ENCODE results near the gene MYO7A.

MYO7A gene

DNA sequence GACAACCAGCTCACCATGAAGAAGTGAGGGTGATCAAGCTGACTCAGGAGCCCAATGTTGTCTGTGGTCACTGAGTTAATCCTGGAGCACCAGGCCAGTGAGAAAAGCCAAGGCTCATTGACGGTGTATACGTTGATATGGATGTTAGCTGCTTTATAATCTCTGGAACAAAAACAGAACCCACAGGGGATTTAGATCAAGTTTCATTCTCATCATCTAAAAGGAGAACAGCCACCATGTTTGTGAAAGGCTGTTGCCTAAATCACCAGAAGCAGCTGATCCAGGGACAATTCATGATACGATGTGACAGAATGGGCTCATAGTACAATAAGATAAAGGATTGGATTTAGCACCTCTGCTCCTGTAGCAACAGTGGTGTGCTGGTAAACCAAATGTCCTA, 105.0 kb downstream of the MYO7A start:
- WGBS, 2 donors (ENCODE audit: extremely low coverage in 2 of 2, insufficient read length in 2 of 2, insufficient replicate concordance in 1 of 2): no CpG with 5 or more reads among the region's 3 CpGs
- H3K4ac ChIP-seq (ENCODE audit: low read length): no peak overlapping the region
- H3K18ac ChIP-seq (ENCODE audit: low read length): no peak overlapping the region

DNA sequence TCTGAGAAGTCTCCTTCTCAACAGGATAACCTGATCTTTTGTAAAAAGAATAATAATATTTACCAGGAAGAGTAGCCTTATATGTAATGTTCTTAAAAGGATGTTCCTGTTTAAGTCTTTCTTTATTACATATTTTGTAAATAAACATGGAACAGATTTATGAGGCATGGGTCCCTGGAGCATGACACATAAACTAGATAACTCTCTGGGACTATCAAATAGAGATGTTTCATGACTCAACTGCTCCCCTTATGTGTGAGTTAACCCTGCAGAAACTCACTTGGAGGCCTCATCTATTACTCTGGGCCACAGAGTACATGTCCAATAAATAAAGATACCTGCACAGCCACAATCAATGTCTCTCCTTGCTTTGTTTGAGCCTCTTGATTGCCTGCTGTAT, 108.9 kb downstream of the MYO7A start:
- H3K4me2 ChIP-seq (ENCODE audit: insufficient read depth, low read length, poor library complexity, severe bottlenecking): no peak overlapping the region
- peaks cover 0 to 3% (median 0%) of the 10 kb centered on the region in 3 experiments for H3K27me3 ChIP-seq (ENCODE audit: control insufficient read depth in 3 of 3, insufficient read depth in 3 of 3, low read depth in 1 of 3, low read length in 3 of 3)
- no peak overlapping the region for H4K91ac ChIP-seq (ENCODE audit: low read depth, low read length, poor library complexity)
- no peak overlapping the region for H2BK5ac ChIP-seq (ENCODE audit: low read length)
- no peak overlapping the region for H2AFZ ChIP-seq (ENCODE audit: low read length)
- H2BK120ac ChIP-seq (ENCODE audit: low read depth, low read length): no peak overlapping the region
- H2BK15ac ChIP-seq (ENCODE audit: low read length): no peak overlapping the region
- H3K4me1 ChIP-seq (ENCODE audit: control insufficient read depth in 2 of 2, insufficient read depth in 1 of 2, low read depth in 1 of 2, low read length in 2 of 2): no peaks in the 10 kb centered on the region
- H3K9ac ChIP-seq (ENCODE audit: low read depth, low read length, poor library complexity): no peak overlapping the region
- H3K79me1 ChIP-seq (ENCODE audit: low read depth, low read length): no peaks in the 10 kb centered on the region
- no peaks in the 10 kb centered on the region for H3K9me3 ChIP-seq (replicated peaks in 1 of 2; ENCODE audit: control insufficient read depth in 2 of 2, insufficient read depth in 1 of 2, low read depth in 1 of 2, low read length in 2 of 2)
- H3K27ac ChIP-seq (replicated peaks; ENCODE audit: low read length): no peak overlapping the region
- H3K14ac ChIP-seq (ENCODE audit: low read length): no peak overlapping the region
- DNase-seq (ENCODE audit: low spot score): no peak
- H3K4me3 ChIP-seq (ENCODE audit: low read length in 2 of 2): no peak overlapping the region
- H3K18ac ChIP-seq (ENCODE audit: low read length): no peak overlapping the region
- H4K8ac ChIP-seq (ENCODE audit: low read depth, low read length): no peak overlapping the region
- H2BK12ac ChIP-seq (ENCODE audit: low read length): no peak overlapping the region
- H3K4ac ChIP-seq (ENCODE audit: low read length): no peak overlapping the region
- H2AK5ac ChIP-seq (ENCODE audit: low read depth, low read length): no peak overlapping the region
- H3K36me3 ChIP-seq (replicated peaks in 1 of 2; ENCODE audit: control insufficient read depth in 2 of 2, insufficient read depth in 2 of 2, low read length in 2 of 2): no peaks in the 10 kb centered on the region
- no peak overlapping the region for H3K23ac ChIP-seq (ENCODE audit: low read depth, low read length, poor library complexity)

More for the DNA sequence above, 105.0 kb downstream of the MYO7A start:
- Histone ChIP-seq H3K36me3 (replicated peaks in 1 of 2; ENCODE audit: control insufficient read depth in 2 of 2, insufficient read depth in 2 of 2, low read length in 2 of 2) (no peaks in the 10 kb centered on the region), H3K79me1 (ENCODE audit: low read depth, low read length) (no peaks in the 10 kb centered on the region), H2BK120ac (ENCODE audit: low read depth, low read length) (no peak overlapping the region), H2AFZ (ENCODE audit: low read length) (no peak overlapping the region), H3K9ac (ENCODE audit: low read depth, low read length, poor library complexity) (no peak overlapping the region), H2BK5ac (ENCODE audit: low read length) (no peak overlapping the region), H2BK12ac (ENCODE audit: low read length) (no peak overlapping the region), H3K23ac (ENCODE audit: low read depth, low read length, poor library complexity) (no peak overlapping the region), H3K9me3 (replicated peaks in 1 of 2; ENCODE audit: control insufficient read depth in 2 of 2, insufficient read depth in 1 of 2, low read depth in 1 of 2, low read length in 2 of 2) (no peaks in the 10 kb centered on the region), H3K14ac (ENCODE audit: low read length) (no peak overlapping the region), H3K27ac (replicated peaks; ENCODE audit: low read length) (no peak overlapping the region), H4K91ac (ENCODE audit: low read depth, low read length, poor library complexity) (no peak overlapping the region), H4K8ac (ENCODE audit: low read depth, low read length) (no peak overlapping the region), H3K27me3 (ENCODE audit: control insufficient read depth in 3 of 3, insufficient read depth in 3 of 3, low read depth in 1 of 3, low read length in 3 of 3) (peaks cover 0 to 13% (median 0%) of the 10 kb centered on the region in 3 experiments), H3K4me1 (ENCODE audit: control insufficient read depth in 2 of 2, insufficient read depth in 1 of 2, low read depth in 1 of 2, low read length in 2 of 2) (no peaks in the 10 kb centered on the region), H2AK5ac (ENCODE audit: low read depth, low read length) (no peak overlapping the region), H3K4me2 (ENCODE audit: insufficient read depth, low read length, poor library complexity, severe bottlenecking) (no peak overlapping the region), H2BK15ac (ENCODE audit: low read length) (no peak overlapping the region), H3K4me3 (ENCODE audit: low read length in 2 of 2) (no peak overlapping the region)
- no peak for DNase-seq (ENCODE audit: low spot score)

DNA sequence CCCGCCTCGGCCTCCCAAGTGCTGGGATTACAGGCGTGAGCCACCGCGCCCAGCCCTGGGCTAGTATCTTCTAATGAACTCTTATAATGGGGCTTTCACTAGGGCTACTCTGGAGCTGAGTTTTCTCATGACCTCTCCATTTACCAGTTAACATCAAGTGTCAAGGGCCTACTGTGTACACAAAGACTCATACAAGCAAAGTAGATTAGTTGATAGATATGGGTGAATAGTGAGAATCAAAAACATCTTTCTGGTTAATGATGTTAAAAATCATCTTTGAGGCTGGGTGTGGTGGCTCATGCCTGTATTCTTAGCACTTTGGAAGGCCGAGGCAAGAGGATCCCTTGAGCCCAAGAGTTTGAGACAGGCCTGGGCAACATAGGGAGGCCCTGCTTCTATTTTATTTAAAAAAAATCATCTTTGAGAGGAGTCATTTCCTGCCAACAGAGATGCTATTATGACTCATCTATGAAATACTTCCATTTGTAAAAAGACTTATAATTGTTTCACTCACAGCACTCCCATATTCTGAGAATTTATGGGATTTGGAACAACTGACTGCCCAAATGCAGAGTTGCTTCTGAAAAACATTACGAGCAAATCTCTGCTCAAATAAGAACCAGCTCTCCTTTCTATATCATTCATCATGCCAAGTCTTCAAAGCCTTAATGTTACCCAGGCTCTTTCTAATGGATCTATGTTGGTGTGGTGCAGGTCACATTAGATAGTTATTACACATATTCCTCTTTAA, 116.4 kb downstream of the MYO7A start:
- Histone ChIP-seq H4K91ac (ENCODE audit: low read depth, low read length, poor library complexity) (no peak overlapping the region), H3K14ac (ENCODE audit: low read length) (no peak overlapping the region), H3K4ac (ENCODE audit: low read length) (no peak overlapping the region), H2BK15ac (ENCODE audit: low read length) (no peak overlapping the region), H3K18ac (ENCODE audit: low read length) (no peak overlapping the region), H3K4me3 (ENCODE audit: low read length in 2 of 2) (no peak overlapping the region), H3K27ac (replicated peaks; ENCODE audit: low read length) (no peak overlapping the region), H3K4me2 (ENCODE audit: insufficient read depth, low read length, poor library complexity, severe bottlenecking) (no peak overlapping the region), H4K8ac (ENCODE audit: low read depth, low read length) (no peak overlapping the region), H3K36me3 (replicated peaks in 1 of 2; ENCODE audit: control insufficient read depth in 2 of 2, insufficient read depth in 2 of 2, low read length in 2 of 2) (no peaks in the 10 kb centered on the region), H2AFZ (ENCODE audit: low read length) (no peak overlapping the region), H3K27me3 (ENCODE audit: control insufficient read depth in 3 of 3, insufficient read depth in 3 of 3, low read depth in 1 of 3, low read length in 3 of 3) (no peaks in the 10 kb centered on the region), H2BK12ac (ENCODE audit: low read length) (no peak overlapping the region), H3K23ac (ENCODE audit: low read depth, low read length, poor library complexity) (no peak overlapping the region), H3K4me1 (ENCODE audit: control insufficient read depth in 2 of 2, insufficient read depth in 1 of 2, low read depth in 1 of 2, low read length in 2 of 2) (no peaks in the 10 kb centered on the region), H2BK120ac (ENCODE audit: low read depth, low read length) (no peak overlapping the region), H3K9me3 (replicated peaks in 1 of 2; ENCODE audit: control insufficient read depth in 2 of 2, insufficient read depth in 1 of 2, low read depth in 1 of 2, low read length in 2 of 2) (no peaks in the 10 kb centered on the region), H3K9ac (ENCODE audit: low read depth, low read length, poor library complexity) (no peak overlapping the region), H3K79me1 (ENCODE audit: low read depth, low read length) (no peaks in the 10 kb centered on the region), H2AK5ac (ENCODE audit: low read depth, low read length) (no peak overlapping the region), H2BK5ac (ENCODE audit: low read length) (no peak overlapping the region)
- WGBS, 2 donors (ENCODE audit: extremely low coverage in 2 of 2, insufficient read length in 2 of 2, insufficient replicate concordance in 1 of 2): no CpG with 5 or more reads among the region's 7 CpGs
- DNase-seq (ENCODE audit: low spot score): no peak

DNA sequence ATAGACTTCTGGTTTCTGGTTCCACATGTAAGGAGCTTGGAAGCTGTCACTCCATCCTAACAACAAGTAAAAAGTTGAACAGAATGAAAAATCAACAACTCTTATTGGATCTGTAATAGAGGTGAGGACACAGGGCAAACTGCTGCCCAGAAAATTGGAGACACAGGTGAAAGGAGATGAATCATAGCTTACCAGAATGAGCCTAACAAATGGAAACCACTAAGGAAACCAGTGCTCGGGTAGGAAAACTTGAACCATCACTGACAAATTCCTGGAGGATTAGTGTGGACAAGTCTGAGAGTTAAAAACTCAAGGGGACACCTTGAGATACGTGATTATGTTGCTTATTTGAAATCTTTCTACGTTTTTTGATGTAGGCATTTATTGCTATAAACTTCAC, 121.4 kb downstream of the MYO7A start:
- no peak for DNase-seq (ENCODE audit: low spot score)
- H3K9me3 ChIP-seq (replicated peaks in 1 of 2; ENCODE audit: control insufficient read depth in 2 of 2, insufficient read depth in 1 of 2, low read depth in 1 of 2, low read length in 2 of 2): no peaks in the 10 kb centered on the region
- H3K9ac ChIP-seq (ENCODE audit: low read depth, low read length, poor library complexity): no peak overlapping the region
- no peaks in the 10 kb centered on the region for H3K4me1 ChIP-seq (ENCODE audit: control insufficient read depth in 2 of 2, insufficient read depth in 1 of 2, low read depth in 1 of 2, low read length in 2 of 2)
- H2BK120ac ChIP-seq (ENCODE audit: low read depth, low read length): no peak overlapping the region
- no peak overlapping the region for H3K4me3 ChIP-seq (ENCODE audit: low read length in 2 of 2)
- no peak overlapping the region for H2BK12ac ChIP-seq (ENCODE audit: low read length)
- no peak overlapping the region for H3K4me2 ChIP-seq (ENCODE audit: insufficient read depth, low read length, poor library complexity, severe bottlenecking)
- H2BK5ac ChIP-seq (ENCODE audit: low read length): no peak overlapping the region
- H3K14ac ChIP-seq (ENCODE audit: low read length): no peak overlapping the region
- no peak overlapping the region for H2BK15ac ChIP-seq (ENCODE audit: low read length)
- no peak overlapping the region for H3K4ac ChIP-seq (ENCODE audit: low read length)
- H3K36me3 ChIP-seq (replicated peaks in 1 of 2; ENCODE audit: control insufficient read depth in 2 of 2, insufficient read depth in 2 of 2, low read length in 2 of 2): no peaks in the 10 kb centered on the region
- H4K91ac ChIP-seq (ENCODE audit: low read depth, low read length, poor library complexity): no peak overlapping the region
- no peak overlapping the region for H2AFZ ChIP-seq (ENCODE audit: low read length)
- H2AK5ac ChIP-seq (ENCODE audit: low read depth, low read length): no peak overlapping the region
- H3K27ac ChIP-seq (replicated peaks; ENCODE audit: low read length): no peak overlapping the region
- no peak overlapping the region for H3K23ac ChIP-seq (ENCODE audit: low read depth, low read length, poor library complexity)
- no peak overlapping the region for H4K8ac ChIP-seq (ENCODE audit: low read depth, low read length)
- no CpG with 5 or more reads among the region's 3 CpGs for WGBS, 2 donors (ENCODE audit: extremely low coverage in 2 of 2, insufficient read length in 2 of 2, insufficient replicate concordance in 1 of 2)
- peaks cover 0 to 3% (median 0%) of the 10 kb centered on the region in 3 experiments for H3K27me3 ChIP-seq (ENCODE audit: control insufficient read depth in 3 of 3, insufficient read depth in 3 of 3, low read depth in 1 of 3, low read length in 3 of 3)
- no peaks in the 10 kb centered on the region for H3K79me1 ChIP-seq (ENCODE audit: low read depth, low read length)
- H3K18ac ChIP-seq (ENCODE audit: low read length): no peak overlapping the region
